HepG2 (cell line): ENCODE measurements around the gene EVI5. TPM values are rescaled to one million over a fixed set of nuclear protein-coding genes. Genes with fewer than 3 reads are reported as not detected.
A peak's percentile ranks its signal among the peaks of the same experiment; 100 is the strongest.

Source experiments
- ARID4A ChIP-seq: sonication (generic); formaldehyde crosslinking; IDR thresholded peaks from 2 replicates; pipeline ENCODE4 v1.5.0; 2020; ENCODE audit warnings: mild to moderate bottlenecking, missing genetic modification reagents, borderline replicate concordance
- DBP ChIP-seq: sonication (generic); formaldehyde crosslinking; IDR thresholded peaks from 2 replicates; pipeline ENCODE4 v1.4.0; 2020; ENCODE audit warnings: missing genetic modification reagents; ENCODE audit errors: not compliant biosample characterization
- ELK4 ChIP-seq: sonication (generic); formaldehyde crosslinking; IDR thresholded peaks from 2 replicates; pipeline ENCODE4 v1.9.0; 2021; ENCODE audit warnings: missing genetic modification reagents, borderline replicate concordance
- GMEB2 ChIP-seq: IDR thresholded peaks from 2 replicates; pipeline ENCODE4 v1.6.1; 2016; ENCODE audit warnings: missing biosample characterization, missing genetic modification reagents, low read depth
- KAT2B ChIP-seq: fragments of 150-350 bp; IDR thresholded peaks from 2 replicates; pipeline ENCODE4 v1.6.1; 2014; ENCODE audit warnings: low read depth, low read length, borderline replicate concordance
- MXD1 ChIP-seq: sonication (generic); formaldehyde crosslinking; IDR thresholded peaks from 2 replicates; pipeline ENCODE4 v1.4.0; 2020; ENCODE audit warnings: mild to moderate bottlenecking, missing genetic modification reagents
- SMC3 ChIP-seq: IDR thresholded peaks from 2 replicates; pipeline ENCODE4 v1.6.1; 2011; ENCODE audit warnings: low read length, improper control_type of control experiment
- TAF1 ChIP-seq: sonication (generic); formaldehyde crosslinking; IDR thresholded peaks from 2 replicates; pipeline ENCODE4 v1.4.0; 2020; ENCODE audit warnings: missing genetic modification reagents
- ZNF350 ChIP-seq: sonication (generic); formaldehyde crosslinking; IDR thresholded peaks from 2 replicates; pipeline ENCODE4 v1.4.0; 2020; ENCODE audit warnings: mild to moderate bottlenecking, low read depth, missing genetic modification reagents, borderline replicate concordance
- ZNF720 ChIP-seq: sonication (generic); formaldehyde crosslinking; IDR thresholded peaks from 2 replicates; pipeline ENCODE4 v1.4.0; 2020; ENCODE audit warnings: missing genetic modification reagents
- ZNF773 ChIP-seq: sonication (generic); formaldehyde crosslinking; IDR thresholded peaks from 2 replicates; pipeline ENCODE4 v1.4.0; 2020; ENCODE audit warnings: missing genetic modification reagents, borderline replicate concordance
- ZNF776 ChIP-seq: sonication (generic); formaldehyde crosslinking; IDR thresholded peaks from 2 replicates; pipeline ENCODE4 v1.4.0; 2020; ENCODE audit warnings: mild to moderate bottlenecking, missing genetic modification reagents
- ZNF879 ChIP-seq: sonication (generic); formaldehyde crosslinking; IDR thresholded peaks from 2 replicates; pipeline ENCODE4 v1.8.1; 2023; ENCODE audit warnings: missing genetic modification reagents
- polyA plus RNA-seq, 8 experiments: library from polyadenylated mRNA; depleted of rRNA in 3 of 8; stranded (reverse) in 7 of 8; unstranded in 1 of 8; fragments of >200 nt; fragmentation: Illumina TruSeq in 4 of 8; extraction: Trizol in 4 of 8; gene quantifications; 2 replicates each; pipeline versions ENCODE4 v1.2.1 to v1.2.3, GENCODE V29; 2011 to 2016; ENCODE audit warnings: low read depth in 4 of 8, missing spikeins in 1 of 8, mixed read lengths in 1 of 8; ENCODE audit not compliant: insufficient read depth in 1 of 8
- total RNA-seq, 5 experiments: library from RNA; depleted of rRNA; stranded (reverse); fragments of >200 nt; fragmentation: Illumina TruSeq; extraction: Trizol; gene quantifications; 2 replicates each; pipeline ENCODE4 v1.2.3, GENCODE V29; 2016; ENCODE audit warnings: low read depth in 1 of 5
- TF ChIP-seq, protein P1 (sequence below), 2 experiments: sonication (generic) in 1 of 2; formaldehyde crosslinking in 1 of 2; IDR thresholded peaks; 2 replicates each; pipeline versions ENCODE4 v1.4.0 to v1.6.1; 2018 to 2020; ENCODE audit warnings: missing genetic modification reagents in 2 of 2, borderline replicate concordance in 1 of 2, low read depth in 1 of 2, mild to moderate bottlenecking in 1 of 2, missing biosample characterization in 1 of 2
- TF ChIP-seq, protein P2 (sequence below): sonication (generic); formaldehyde crosslinking; IDR thresholded peaks from 2 replicates; pipeline ENCODE4 v1.8.0; 2022; ENCODE audit warnings: mild to moderate bottlenecking, missing genetic modification reagents; ENCODE audit not compliant: insufficient replicate concordance

EVI5 gene
- total and polyA plus RNA-seq, 2 of the 13 experiments (the other 11 are each of a cell fraction or from before 2014, with no cell fraction given) = 4.0 to 12.6 TPM

DNA sequence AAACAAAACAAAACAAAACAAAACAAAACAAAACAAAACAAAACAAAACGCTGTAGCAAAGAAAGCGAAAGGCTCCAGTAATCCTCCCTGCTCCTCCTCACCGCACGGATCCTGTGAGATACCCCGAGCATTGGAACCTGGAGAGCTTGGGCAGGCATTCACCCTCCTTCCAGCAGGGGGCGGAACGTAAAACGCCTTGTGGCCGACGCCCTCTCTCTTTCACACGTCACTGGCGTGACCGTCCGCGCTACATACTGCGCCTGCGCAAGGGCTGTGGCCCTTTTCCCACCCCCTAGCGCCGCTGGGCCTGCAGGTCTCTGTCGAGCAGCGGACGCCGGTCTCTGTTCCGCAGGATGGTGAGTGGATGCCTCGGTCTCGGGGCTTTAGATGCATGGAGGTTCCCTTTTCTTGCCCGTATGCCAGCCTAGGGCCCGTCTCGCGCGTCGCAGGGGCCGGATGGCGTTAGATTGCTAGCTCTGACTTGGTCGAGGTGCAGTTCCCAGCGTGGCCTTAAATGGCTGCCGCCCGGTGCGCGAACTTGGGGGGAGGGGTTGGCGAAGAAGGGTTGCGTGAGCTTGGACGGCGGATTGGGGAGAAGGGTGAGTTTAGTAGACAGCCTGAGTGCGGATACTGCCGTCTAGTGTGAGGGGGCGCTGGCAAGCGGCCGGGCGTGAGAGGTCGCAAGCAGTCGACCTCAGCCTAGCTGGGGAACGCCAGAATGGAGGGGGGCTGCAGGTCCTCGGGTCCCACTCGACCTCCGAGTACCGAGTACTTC lies 47.0 kb upstream of the EVI5 start, which contains the start of gene RPL5 (continued):
- peak; percentile 97 for TF ChIP-seq MXD1 (CRISPR knock-in tag)
- TF ChIP-seq ZNF720 (CRISPR knock-in tag) = no peak
- peak; percentile 41; the same call in 1 of the 2 replicates for TF ChIP-seq SMC3
- TF ChIP-seq, protein P1, sequence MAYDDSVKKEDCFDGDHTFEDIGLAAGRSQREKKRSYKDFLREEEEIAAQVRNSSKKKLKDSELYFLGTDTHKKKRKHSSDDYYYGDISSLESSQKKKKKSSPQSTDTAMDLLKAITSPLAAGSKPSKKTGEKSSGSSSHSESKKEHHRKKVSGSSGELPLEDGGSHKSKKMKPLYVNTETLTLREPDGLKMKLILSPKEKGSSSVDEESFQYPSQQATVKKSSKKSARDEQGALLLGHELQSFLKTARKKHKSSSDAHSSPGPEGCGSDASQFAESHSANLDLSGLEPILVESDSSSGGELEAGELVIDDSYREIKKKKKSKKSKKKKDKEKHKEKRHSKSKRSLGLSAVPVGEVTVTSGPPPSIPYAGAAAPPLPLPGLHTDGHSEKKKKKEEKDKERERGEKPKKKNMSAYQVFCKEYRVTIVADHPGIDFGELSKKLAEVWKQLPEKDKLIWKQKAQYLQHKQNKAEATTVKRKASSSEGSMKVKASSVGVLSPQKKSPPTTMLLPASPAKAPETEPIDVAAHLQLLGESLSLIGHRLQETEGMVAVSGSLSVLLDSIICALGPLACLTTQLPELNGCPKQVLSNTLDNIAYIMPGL (CRISPR knock-in tag; IDR thresholded peaks at IDR 0.05; ENCODE audit: borderline replicate concordance in 1 of 2, low read depth in 1 of 2) = peak; percentile 98 to 99
- TF ChIP-seq KAT2B = no peak
- TF ChIP-seq, protein P2, sequence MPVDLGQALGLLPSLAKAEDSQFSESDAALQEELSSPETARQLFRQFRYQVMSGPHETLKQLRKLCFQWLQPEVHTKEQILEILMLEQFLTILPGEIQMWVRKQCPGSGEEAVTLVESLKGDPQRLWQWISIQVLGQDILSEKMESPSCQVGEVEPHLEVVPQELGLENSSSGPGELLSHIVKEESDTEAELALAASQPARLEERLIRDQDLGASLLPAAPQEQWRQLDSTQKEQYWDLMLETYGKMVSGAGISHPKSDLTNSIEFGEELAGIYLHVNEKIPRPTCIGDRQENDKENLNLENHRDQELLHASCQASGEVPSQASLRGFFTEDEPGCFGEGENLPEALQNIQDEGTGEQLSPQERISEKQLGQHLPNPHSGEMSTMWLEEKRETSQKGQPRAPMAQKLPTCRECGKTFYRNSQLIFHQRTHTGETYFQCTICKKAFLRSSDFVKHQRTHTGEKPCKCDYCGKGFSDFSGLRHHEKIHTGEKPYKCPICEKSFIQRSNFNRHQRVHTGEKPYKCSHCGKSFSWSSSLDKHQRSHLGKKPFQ (CRISPR knock-in tag) = no peak
- TF ChIP-seq ZNF776 (CRISPR knock-in tag) = peak; percentile 97
- peak; percentile 98 for TF ChIP-seq GMEB2 (CRISPR knock-in tag)
- 0 out of 2 replicates have a peak, but pooled peaks have one; percentile 83 for TF ChIP-seq ZNF773 (CRISPR knock-in tag)
- no peak for TF ChIP-seq ELK4 (CRISPR knock-in tag)
- TF ChIP-seq ZNF879 (CRISPR knock-in tag) = no peak
- TF ChIP-seq DBP (CRISPR knock-in tag) = no peak
- peak; percentile 100 for TF ChIP-seq TAF1
- TF ChIP-seq ZNF350 (CRISPR knock-in tag) = peak; percentile 97; the same call in 1 of the 2 replicates
- TF ChIP-seq ARID4A = peak; percentile 96
